CD8-positive, alpha-beta memory T cell (primary cell): Measurements from ENCODE around the gene SNX10. TPM values are rescaled to one million over a fixed set of nuclear protein-coding genes. Genes with fewer than 3 reads are reported as not detected.
"Not testable (repeated sequence)": the region's sequence is repeated elsewhere in the genome, so short reads cannot be mapped to it uniquely, and the experiment has no call there.

Experiments
- CTCF ChIA-PET: fragments of 350-600 bp; sonication (Branson Sonifier 250); formaldehyde crosslinking; loops from one replicate; lab custom pipeline; 2021; ENCODE audit warnings: antibody characterized with exemption; lab: Charles Lee
- POLR2A ChIA-PET: fragments of 350-600 bp; sonication (Branson Sonifier 250); formaldehyde crosslinking; loops from one replicate; lab custom pipeline; 2021; ENCODE audit warnings: antibody characterized with exemption; lab: Charles Lee
- DNase-seq, 5 donors: peaks; one replicate each; pipeline versions ENCODE4 v3.0.0 to v3.0.0-alpha.2; 2020 to 2022; ENCODE audit warnings: mixed read lengths in 1 of 5
- H3K27ac ChIP-seq: one replicate; pipeline ENCODE4 v1.7.0; 2013; ENCODE audit warnings: low read depth, mild to moderate bottlenecking, low read length, moderate library complexity
- H3K27me3 ChIP-seq: 2 replicates; pipeline ENCODE4 v1.7.0; 2013; ENCODE audit warnings: low read length, mild to moderate bottlenecking; ENCODE audit not compliant: insufficient read depth, poor library complexity, severe bottlenecking
- H3K36me3 ChIP-seq: 2 replicates; pipeline ENCODE4 v1.7.0; 2013; ENCODE audit warnings: mild to moderate bottlenecking, low read length, moderate library complexity; ENCODE audit not compliant: insufficient read depth
- H3K4me1 ChIP-seq: 2 replicates; pipeline ENCODE4 v1.7.0; 2013; ENCODE audit warnings: mild to moderate bottlenecking, low read length, moderate library complexity; ENCODE audit not compliant: insufficient read depth
- H3K4me3 ChIP-seq: 2 replicates; pipeline ENCODE4 v1.7.0; 2013; ENCODE audit warnings: mild to moderate bottlenecking, low read length
- H3K9me3 ChIP-seq: 2 replicates; pipeline ENCODE4 v1.7.0; 2013; ENCODE audit warnings: mild to moderate bottlenecking, low read length
- H3K27ac Mint-ChIP-seq, 8 donors: one replicate each; pipeline ENCODE4 v1.8.0; 2020 to 2021; ENCODE audit warnings: mixed read lengths in 8 of 8, mild to moderate bottlenecking in 6 of 8, inconsistent platforms in 3 of 8, moderate library complexity in 3 of 8
- H3K27me3 Mint-ChIP-seq, 2 donors: one replicate each; pipeline ENCODE4 v1.8.0; 2020 to 2021; ENCODE audit warnings: mixed read lengths in 2 of 2, mild to moderate bottlenecking in 1 of 2, moderate library complexity in 1 of 2
- H3K36me3 Mint-ChIP-seq, 3 donors: one replicate each; pipeline ENCODE4 v1.8.0; 2020 to 2021; ENCODE audit warnings: mixed read lengths in 3 of 3, inconsistent platforms in 1 of 3, mild to moderate bottlenecking in 1 of 3
- H3K4me1 Mint-ChIP-seq, 3 donors: one replicate each; pipeline ENCODE4 v1.8.0; 2020 to 2021; ENCODE audit warnings: mixed read lengths in 3 of 3, inconsistent platforms in 1 of 3, mild to moderate bottlenecking in 1 of 3
- H3K4me3 Mint-ChIP-seq, 7 donors: one replicate each; pipeline ENCODE4 v1.8.0; 2020 to 2021; ENCODE audit warnings: mixed read lengths in 7 of 7, mild to moderate bottlenecking in 6 of 7, moderate library complexity in 4 of 7, inconsistent platforms in 2 of 7
- H3K9me3 Mint-ChIP-seq, 5 donors: one replicate each; pipeline ENCODE4 v1.8.0; 2020 to 2022; ENCODE audit warnings: mixed read lengths in 5 of 5, mild to moderate bottlenecking in 3 of 5, moderate library complexity in 2 of 5, inconsistent platforms in 1 of 5
- polyA plus RNA-seq: library from polyadenylated mRNA; unstranded; fragments of 300-500 nt; fragmentation: Illumina TruSeq; gene quantifications from one replicate; pipeline ENCODE4 v1.2.3, GENCODE V29; 2021
- total RNA-seq, 2 experiments: library from RNA; stranded (reverse); gene quantifications; one replicate each; pipeline ENCODE4 v1.2.3, GENCODE V29; 2021

SNX10 gene
- 10 to 100 TPM; 40.5 to 45.0 TPM for total RNA-seq
- polyA plus RNA-seq, result 30.9 TPM

- Histone ChIP-seq H3K27me3 (no peaks in the 10 kb centered on the region), H3K36me3 (no peaks in the 10 kb centered on the region), H3K9me3 (no peaks in the 10 kb centered on the region), H3K4me1 (peaks cover 41% of the 10 kb centered on the region), H3K27ac (peak within 1 kb of the TSS; percentile 46), H3K4me3 (peak within 1 kb of the TSS; percentile 89)
- H3K27ac Mint-ChIP-seq, result peak within 1 kb of the TSS; percentile 82 to 92 (median 90)
- H3K27me3 Mint-ChIP-seq, result no peaks in the 10 kb centered on the region
- H3K36me3 Mint-ChIP-seq, result peaks cover 0 to 2% (median 2%) of the 10 kb centered on the region in 3 donors
- H3K9me3 Mint-ChIP-seq, result peaks cover 0 to 1% (median 0%) of the 10 kb centered on the region in 5 donors
- peaks cover 39 to 48% (median 46%) of the 10 kb centered on the region in 3 donors for H3K4me1 Mint-ChIP-seq
- DNase-seq, result peak; percentile 59 to 79 (median 74)
- H3K4me3 Mint-ChIP-seq, result peak within 1 kb of the TSS; percentile 86 to 95 (median 88)
- ChIA-PET POLR2A (interaction anchor here (0.5 to 1.5 kb wide), 3 partner anchors 24 to 91 kb away, joined by 3 to 7 read pairs (median 4); partner anchors contain the start of genes CBX3 and HNRNPA2B1), CTCF (interaction anchor here (0.6 to 2.1 kb wide), 11 partner anchors 10 to 398 kb away, joined by 3 to 8 read pairs (median 4); no protein-coding TSS in a partner anchor)
These were observed at the start of gene SNX10 for GRCh38 chr7:26291699-26292538. TSS of gene SNX10 (plus strand) at chr7:26291862. CDS start at chr7:26346443, 54,581 bp downstream.

- POLR2A ChIA-PET, result no interaction called here
- no peak overlapping the region for H3K4me3 ChIP-seq
- no peaks in the 10 kb centered on the region for H3K9me3 ChIP-seq
- no peak overlapping the region for H3K27ac ChIP-seq
- no peak for DNase-seq
- CTCF ChIA-PET, result no interaction called here
- Mint-ChIP-seq H3K27ac (no peak overlapping the region), H3K4me1 (peaks cover 0 to 4% (median 0%) of the 10 kb centered on the region in 3 donors), H3K9me3 (no peaks in the 10 kb centered on the region), H3K4me3 (no peak overlapping the region), H3K36me3 (peaks cover 0 to 1% (median 0%) of the 10 kb centered on the region in 3 donors), H3K27me3 (peaks cover 0 to 6% of the 10 kb centered on the region in 2 donors)
- H3K27me3 ChIP-seq, result no peaks in the 10 kb centered on the region
- H3K4me1 ChIP-seq, result no peaks in the 10 kb centered on the region
- H3K36me3 ChIP-seq, result no peaks in the 10 kb centered on the region
These were observed 46.5 kb upstream of the SNX10 start for GRCh38 chr7:26245150-26245549.

GRCh38 chr7:26250239-26250638, 41.4 kb upstream of the SNX10 start:
- no peaks in the 10 kb centered on the region for H3K9me3 ChIP-seq
- ChIA-PET POLR2A (no interaction called here), CTCF (interaction anchor here (0.7 kb wide), 1 partner anchor 29 kb away, joined by 3 read pairs; no protein-coding TSS in a partner anchor)
- no peak overlapping the region for H3K4me3 ChIP-seq
- H3K36me3 ChIP-seq, result no peaks in the 10 kb centered on the region
- Mint-ChIP-seq H3K4me3 (no peak overlapping the region), H3K9me3 (no peaks in the 10 kb centered on the region), H3K27me3 (no peaks in the 10 kb centered on the region), H3K27ac (no peak overlapping the region), H3K36me3 (peaks cover 0 to 1% (median 0%) of the 10 kb centered on the region in 3 donors), H3K4me1 (peaks cover 0 to 4% (median 0%) of the 10 kb centered on the region in 3 donors)
- no peak for DNase-seq
- no peak overlapping the region for H3K27ac ChIP-seq
- no peaks in the 10 kb centered on the region for H3K4me1 ChIP-seq
- no peaks in the 10 kb centered on the region for H3K27me3 ChIP-seq

- H3K9me3 Mint-ChIP-seq, H3K4me1 ChIP-seq, H3K36me3 Mint-ChIP-seq, H3K4me1 Mint-ChIP-seq, POLR2A ChIA-PET, DNase-seq, CTCF ChIA-PET, H3K9me3 ChIP-seq, H3K36me3 ChIP-seq, H3K27ac Mint-ChIP-seq, H3K27ac ChIP-seq, H3K4me3 Mint-ChIP-seq, H3K27me3 ChIP-seq, H3K4me3 ChIP-seq: not testable (repeated sequence)
- peaks cover 3 to 16% of the 10 kb centered on the region in 2 donors for H3K27me3 Mint-ChIP-seq
These were observed 29.8 kb upstream of the SNX10 start for GRCh38 chr7:26261866-26262265.

GRCh38 chr7:26265065-26265464, 26.6 kb upstream of the SNX10 start:
- Histone ChIP-seq H3K9me3 (no peaks in the 10 kb centered on the region), H3K4me3 (no peak overlapping the region), H3K36me3 (no peaks in the 10 kb centered on the region), H3K27me3 (no peaks in the 10 kb centered on the region), H3K4me1 (no peaks in the 10 kb centered on the region), H3K27ac (no peak overlapping the region)
- Mint-ChIP-seq H3K36me3 (no peaks in the 10 kb centered on the region), H3K4me1 (no peaks in the 10 kb centered on the region), H3K4me3 (no peak overlapping the region), H3K27ac (no peak overlapping the region), H3K27me3 (peaks cover 5 to 30% of the 10 kb centered on the region in 2 donors), H3K9me3 (no peaks in the 10 kb centered on the region)
- CTCF ChIA-PET, result no interaction called here
- DNase-seq, result no peak
- POLR2A ChIA-PET, result no interaction called here

- no peaks in the 10 kb centered on the region for H3K27me3 ChIP-seq
- no peak overlapping the region for H3K27ac ChIP-seq
- no peak for DNase-seq
- no peak overlapping the region for H3K27ac Mint-ChIP-seq
- CTCF ChIA-PET, result no interaction called here
- no peaks in the 10 kb centered on the region for H3K9me3 ChIP-seq
- no peak overlapping the region for H3K4me3 ChIP-seq
- POLR2A ChIA-PET, result no interaction called here
- no peaks in the 10 kb centered on the region for H3K36me3 Mint-ChIP-seq
- no peak overlapping the region for H3K4me3 Mint-ChIP-seq
- no peaks in the 10 kb centered on the region for H3K9me3 Mint-ChIP-seq
- H3K36me3 ChIP-seq, result no peaks in the 10 kb centered on the region
- no peaks in the 10 kb centered on the region for H3K4me1 ChIP-seq
- no peaks in the 10 kb centered on the region for H3K4me1 Mint-ChIP-seq
- peaks cover 5 to 35% of the 10 kb centered on the region in 2 donors for H3K27me3 Mint-ChIP-seq
These were observed 26.1 kb upstream of the SNX10 start for GRCh38 chr7:26265499-26266075.

- Mint-ChIP-seq H3K4me1 (no peaks in the 10 kb centered on the region), H3K4me3 (no peak overlapping the region), H3K27ac (no peak overlapping the region), H3K27me3 (peaks cover 5 to 38% of the 10 kb centered on the region in 2 donors), H3K9me3 (no peaks in the 10 kb centered on the region), H3K36me3 (no peaks in the 10 kb centered on the region)
- Histone ChIP-seq H3K36me3 (no peaks in the 10 kb centered on the region), H3K9me3 (no peaks in the 10 kb centered on the region), H3K4me3 (no peak overlapping the region), H3K27ac (no peak overlapping the region), H3K27me3 (no peaks in the 10 kb centered on the region), H3K4me1 (no peaks in the 10 kb centered on the region)
- POLR2A ChIA-PET, result interaction anchor here (0.7 to 1.1 kb wide), 2 partner anchors 24 to 70 kb away, joined by 3 to 7 read pairs; partner anchors contain the start of gene SNX10
- CTCF ChIA-PET, result no interaction called here
- no peak for DNase-seq
These were observed 24.0 kb upstream of the SNX10 start for GRCh38 chr7:26267601-26268166.
